B cell (primary cell): Measurements from ENCODE around the gene SYT17. TPM values are rescaled to one million over a fixed set of nuclear protein-coding genes. Genes with fewer than 3 reads are reported as not detected.
A peak's percentile ranks its signal among the peaks of the same experiment; 100 is the strongest.

ENCODE experiments used
- ATAC-seq: fragments of 200-7000 bp; cut with Tn5 transposase; one replicate; pipeline ENCODE4 v1.10.0; 2021; ENCODE audit warnings: low read depth, mild to moderate bottlenecking, moderate number of reproducible peaks, moderate library complexity
- CTCF ChIA-PET: fragments of 350-600 bp; sonication (Branson Sonifier 250); formaldehyde crosslinking; loops from one replicate; lab custom pipeline; 2021; ENCODE audit warnings: antibody characterized with exemption, inconsistent platforms; lab: Charles Lee
- POLR2A ChIA-PET: fragments of 350-600 bp; sonication (Branson Sonifier 250); formaldehyde crosslinking; loops from one replicate; lab custom pipeline; 2021; ENCODE audit warnings: antibody characterized with exemption; lab: Charles Lee
- DNase-seq: peaks from one replicate; pipeline ENCODE4 v3.0.0; 2013
- H2AFZ ChIP-seq: 2 replicates; pipeline ENCODE4 v1.6.1; 2012; ENCODE audit warnings: mild to moderate bottlenecking, low read depth, low read length; ENCODE audit not compliant: insufficient read depth, poor library complexity, severe bottlenecking
- H3K27ac ChIP-seq, 2 donors: 1 replicate in 1 of 2; 2 replicates in 1 of 2; pipeline ENCODE4 v1.5.1; 2012 to 2013; ENCODE audit warnings: low read length in 2 of 2, mild to moderate bottlenecking in 2 of 2, moderate library complexity in 1 of 2
- H3K27me3 ChIP-seq, 4 experiments: fragments of 200-600 bp in 1 of 4; sonication (generic) in 1 of 4; replicated peaks in 1 of 4; 1 replicate in 2 of 4; 2 replicates in 2 of 4; pipeline versions ENCODE4 v1.6.1 to v1.7.0; 2013 to 2016; ENCODE audit warnings: low read length in 3 of 4, mild to moderate bottlenecking in 2 of 4, mixed read lengths in 1 of 4, moderate library complexity in 1 of 4; ENCODE audit not compliant: insufficient read depth in 4 of 4, control insufficient read depth in 3 of 4; ENCODE audit errors: control extremely low read depth in 1 of 4
- H3K36me3 ChIP-seq, 2 experiments: replicated peaks in 1 of 2; 1 replicate in 1 of 2; 2 replicates in 1 of 2; pipeline versions ENCODE4 v1.6.1 to v1.7.1; 2013; ENCODE audit warnings: low read length in 1 of 2; ENCODE audit not compliant: insufficient read depth in 2 of 2, control insufficient read depth in 1 of 2; ENCODE audit errors: control extremely low read depth in 1 of 2, extremely low read depth in 1 of 2
- H3K4me1 ChIP-seq, 2 donors: fragments of 200-600 bp in 1 of 2; sonication (generic) in 1 of 2; 1 replicate in 1 of 2; 2 replicates in 1 of 2; pipeline versions ENCODE4 v1.5.1 to v1.6.1; 2013 to 2017; ENCODE audit warnings: low read length in 2 of 2; ENCODE audit not compliant: control insufficient read depth in 2 of 2, insufficient read depth in 2 of 2
- H3K4me2 ChIP-seq: replicated peaks from 2 replicates; pipeline ENCODE3; 2012; ENCODE audit warnings: mild to moderate bottlenecking, low read depth, low read length; ENCODE audit not compliant: poor library complexity, severe bottlenecking
- H3K4me3 ChIP-seq, 5 experiments: fragments of 200-600 bp in 1 of 5; sonication (generic) in 1 of 5; 1 replicate in 3 of 5; 2 replicates in 2 of 5; pipeline versions ENCODE4 v1.5.1 to v1.7.0; 2011 to 2016; ENCODE audit warnings: low read length in 4 of 5, mild to moderate bottlenecking in 4 of 5, low read depth in 2 of 5, control low read depth in 1 of 5, moderate library complexity in 1 of 5; ENCODE audit not compliant: insufficient read depth in 1 of 5; ENCODE audit errors: control extremely low read depth in 1 of 5, extremely low read depth in 1 of 5
- H3K79me2 ChIP-seq: fragments of 200-600 bp; sonication (generic); one replicate; pipeline ENCODE4 v1.6.0; 2016; ENCODE audit warnings: low read length; ENCODE audit not compliant: control insufficient read depth, insufficient read depth
- H3K9ac ChIP-seq: fragments of 200-600 bp; sonication (generic); 2 replicates; pipeline ENCODE4 v1.6.1; 2017; ENCODE audit warnings: mild to moderate bottlenecking, low read length, moderate library complexity
- H3K9me3 ChIP-seq, 3 donors: one replicate each; pipeline versions ENCODE4 v1.6.1 to v1.7.1; 2013; ENCODE audit warnings: low read length in 2 of 3; ENCODE audit not compliant: control insufficient read depth in 2 of 3, insufficient read depth in 1 of 3; ENCODE audit errors: control extremely low read depth in 1 of 3
- H4K20me1 ChIP-seq: 2 replicates; pipeline ENCODE4 v1.6.0; 2012; ENCODE audit warnings: mild to moderate bottlenecking, low read length; ENCODE audit not compliant: insufficient read depth, control insufficient read depth, poor library complexity, severe bottlenecking
- H3K27ac Mint-ChIP-seq: one replicate; pipeline ENCODE4 v1.8.0; 2021; ENCODE audit warnings: mixed read lengths
- H3K27me3 Mint-ChIP-seq: one replicate; pipeline ENCODE4 v1.8.0; 2021; ENCODE audit warnings: mixed read lengths
- H3K4me1 Mint-ChIP-seq: one replicate; pipeline ENCODE4 v1.8.0; 2021; ENCODE audit warnings: mixed read lengths
- H3K4me3 Mint-ChIP-seq: one replicate; pipeline ENCODE4 v1.8.0; 2021; ENCODE audit warnings: mixed read lengths
- H3K9me3 Mint-ChIP-seq: one replicate; pipeline ENCODE4 v1.8.0; 2022; ENCODE audit warnings: mixed read lengths; ENCODE audit not compliant: insufficient read depth
- EZH2 ChIP-seq: IDR thresholded peaks from 2 replicates; pipeline ENCODE4 v1.6.1; 2012; ENCODE audit warnings: borderline replicate concordance, low read depth, mild to moderate bottlenecking, moderate library complexity, low read length; ENCODE audit not compliant: insufficient read depth, poor library complexity, severe bottlenecking
- WGBS: methylation state at CpG from one replicate; pipeline ENCODE4 v1.1.5; 2013; ENCODE audit warnings: missing lambda C conversion rate; ENCODE audit not compliant: insufficient coverage; 5-methylcytosine and 5-hydroxymethylcytosine counted together
- intact Hi-C: fragments of 100-400 bp; cut with micrococcal nuclease; formaldehyde crosslinking; loops from one replicate; pipeline ENCODE4 v1.10.0; 2022
- polyA plus RNA-seq: library from polyadenylated mRNA; depleted of rRNA; stranded (reverse); fragments of >200 nt; gene quantifications from 2 replicates; pipeline ENCODE4 v1.2.3, GENCODE V29; 2012
- total RNA-seq, 2 donors: library from RNA; stranded (reverse); fragments of 120-200 nt in 1 of 2; gene quantifications; 1 replicate in 1 of 2; 2 replicates in 1 of 2; pipeline versions ENCODE4 v1.2.3 to v1.2.4, GENCODE V29; 2013 to 2022
- TF ChIP-seq, protein P1 (sequence below): fragments of 200-600 bp; IDR thresholded peaks from one replicate; pipeline ENCODE4 v1.8.0; 2022; ENCODE audit warnings: antibody characterized with exemption, mild to moderate bottlenecking

The SYT17 gene
- total and polyA plus RNA-seq, 2 donors (not counting 1 experiment from before 2014, with no cell fraction given): 24.9 to 27.7 TPM

- Mint-ChIP-seq H3K4me3 (no peak overlapping the region), H3K27ac (peak overlapping the region; percentile 34), H3K9me3 (no peaks in the 10 kb centered on the region), H3K27me3 (peaks cover 10% of the 10 kb centered on the region), H3K4me1 (peaks cover 39% of the 10 kb centered on the region)
- Histone ChIP-seq H3K4me2 (no peak overlapping the region), H2AFZ (no peak overlapping the region), H3K27ac (no peak overlapping the region), H3K27me3 (no peaks in the 10 kb centered on the region), H3K9ac (no peak overlapping the region), H3K4me1 (peaks cover 9 to 23% of the 10 kb centered on the region in 2 donors), H3K79me2 (no peaks in the 10 kb centered on the region), H3K4me3 (no peak overlapping the region), H3K36me3 (no peaks in the 10 kb centered on the region), H4K20me1 (no peaks in the 10 kb centered on the region), H3K9me3 (peaks cover 0 to 3% (median 0%) of the 10 kb centered on the region in 3 donors)
- ChIA-PET CTCF (interaction anchor here (1.2 to 1.4 kb wide), 2 partner anchors 89 to 381 kb away, joined by 3 to 5 read pairs; partner anchors contain the start of gene VPS35L), POLR2A (interaction anchor here (1.0 kb wide), 1 partner anchor 9 kb away, joined by 3 read pairs; no protein-coding TSS in a partner anchor)
- TF ChIP-seq EZH2: no peak
- TF ChIP-seq, protein P1, sequence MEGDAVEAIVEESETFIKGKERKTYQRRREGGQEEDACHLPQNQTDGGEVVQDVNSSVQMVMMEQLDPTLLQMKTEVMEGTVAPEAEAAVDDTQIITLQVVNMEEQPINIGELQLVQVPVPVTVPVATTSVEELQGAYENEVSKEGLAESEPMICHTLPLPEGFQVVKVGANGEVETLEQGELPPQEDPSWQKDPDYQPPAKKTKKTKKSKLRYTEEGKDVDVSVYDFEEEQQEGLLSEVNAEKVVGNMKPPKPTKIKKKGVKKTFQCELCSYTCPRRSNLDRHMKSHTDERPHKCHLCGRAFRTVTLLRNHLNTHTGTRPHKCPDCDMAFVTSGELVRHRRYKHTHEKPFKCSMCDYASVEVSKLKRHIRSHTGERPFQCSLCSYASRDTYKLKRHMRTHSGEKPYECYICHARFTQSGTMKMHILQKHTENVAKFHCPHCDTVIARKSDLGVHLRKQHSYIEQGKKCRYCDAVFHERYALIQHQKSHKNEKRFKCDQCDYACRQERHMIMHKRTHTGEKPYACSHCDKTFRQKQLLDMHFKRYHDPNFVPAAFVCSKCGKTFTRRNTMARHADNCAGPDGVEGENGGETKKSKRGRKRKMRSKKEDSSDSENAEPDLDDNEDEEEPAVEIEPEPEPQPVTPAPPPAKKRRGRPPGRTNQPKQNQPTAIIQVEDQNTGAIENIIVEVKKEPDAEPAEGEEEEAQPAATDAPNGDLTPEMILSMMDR: no peak
- intact Hi-C loops: no loop called here
- ATAC-seq (no peak), DNase-seq (no peak)
- WGBS: 100% methylated on average over 1 of the region's 3 CpGs
These were observed 6.4 kb downstream of the SYT17 start for GRCh38 chr16:19174478-19174877.

GRCh38 chr16:19175492-19176262 lies 7.6 kb downstream of the SYT17 start:
- Histone ChIP-seq H3K9me3 (peaks cover 0 to 4% (median 0%) of the 10 kb centered on the region in 3 donors), H2AFZ (no peak overlapping the region), H3K79me2 (no peaks in the 10 kb centered on the region), H3K4me1 (peaks cover 6 to 24% of the 10 kb centered on the region in 2 donors), H3K36me3 (no peaks in the 10 kb centered on the region), H3K4me3 (no peak overlapping the region), H3K4me2 (no peak overlapping the region), H3K27me3 (no peaks in the 10 kb centered on the region), H3K27ac (no peak overlapping the region), H3K9ac (no peak overlapping the region), H4K20me1 (no peaks in the 10 kb centered on the region)
- ChIA-PET POLR2A (no interaction called here), CTCF (interaction anchor here (5.8 kb wide), 1 partner anchor 90 kb away, joined by 31 read pairs; no protein-coding TSS in a partner anchor)
- WGBS: 77% methylated on average over 5 of the region's 9 CpGs
- no peak for DNase-seq
- H3K27ac Mint-ChIP-seq: no peak overlapping the region
- intact Hi-C loops: no loop called here
- H3K9me3 Mint-ChIP-seq: no peaks in the 10 kb centered on the region
- no peak for ATAC-seq
- TF ChIP-seq EZH2: no peak
- TF ChIP-seq, protein P1: no peak
- peaks cover 37% of the 10 kb centered on the region for H3K4me1 Mint-ChIP-seq
- no peak overlapping the region for H3K4me3 Mint-ChIP-seq
- no peaks in the 10 kb centered on the region for H3K27me3 Mint-ChIP-seq
